Right lobe of liver (tissue), 4 donors: ENCODE results near the gene CHST15.

Source experiments
- POLR2A ChIP-seq: fragments of 450-650 bp; IDR thresholded peaks from one replicate; pipeline ENCODE4 v1.6.1; 2017; ENCODE audit warnings: antibody characterized with exemption, mild to moderate bottlenecking
- TF ChIP-seq, protein P1 (sequence below), 4 donors: fragments of 200-600 bp in 3 of 4; fragments of 450-650 bp in 1 of 4; IDR thresholded peaks; one replicate each; pipeline versions ENCODE4 v1.5.1 to v1.8.0; 2016 to 2022; ENCODE audit warnings: antibody characterized with exemption in 4 of 4, mild to moderate bottlenecking in 2 of 4
- donor health status: DM: no; HTN: no; CAD: no.
- donor health status: DM: no; HTN: no; CAD: no.
- donor health status: DM: no; HTN: yes; CAD: no.

DNA sequence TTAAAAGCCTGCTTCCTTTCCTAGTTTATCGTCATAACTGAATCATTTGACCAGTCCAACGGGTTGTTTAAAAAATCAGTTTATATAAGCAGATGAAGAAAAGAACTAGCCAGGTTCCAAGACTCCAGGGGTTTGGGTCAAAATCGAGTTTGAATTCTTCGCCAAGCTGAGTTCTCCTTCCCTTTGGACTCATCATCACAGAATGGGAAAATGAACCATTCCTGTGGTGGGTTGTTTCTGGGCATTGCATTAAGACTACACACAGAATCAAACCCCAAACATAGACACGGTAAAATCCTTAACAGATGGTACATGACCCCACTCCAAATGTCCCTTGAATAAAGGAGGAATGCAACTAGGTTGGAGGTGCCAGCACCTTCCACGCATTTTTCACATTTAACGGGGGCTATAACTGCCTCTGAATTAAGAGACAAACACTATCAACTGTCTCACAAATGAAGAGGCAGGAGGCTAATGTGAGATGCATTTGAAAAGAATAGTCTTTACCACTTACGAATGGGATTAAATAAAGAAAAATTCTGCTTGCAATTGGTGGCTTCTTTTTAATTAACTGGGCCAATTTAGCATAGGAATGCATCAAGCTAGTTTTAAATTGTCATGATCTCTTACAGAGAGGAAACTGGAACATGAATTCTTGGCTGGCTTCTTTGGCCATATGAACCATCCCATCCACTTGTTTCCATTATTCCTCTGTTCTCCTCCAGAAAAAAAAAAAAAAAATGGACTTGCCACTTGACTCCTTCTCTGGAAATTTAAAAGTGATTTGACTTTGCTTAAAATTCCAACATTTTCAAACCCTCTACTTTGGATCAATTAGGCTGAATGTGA lies 61.1 kb downstream of the CHST15 start:
- TF ChIP-seq, protein P1, sequence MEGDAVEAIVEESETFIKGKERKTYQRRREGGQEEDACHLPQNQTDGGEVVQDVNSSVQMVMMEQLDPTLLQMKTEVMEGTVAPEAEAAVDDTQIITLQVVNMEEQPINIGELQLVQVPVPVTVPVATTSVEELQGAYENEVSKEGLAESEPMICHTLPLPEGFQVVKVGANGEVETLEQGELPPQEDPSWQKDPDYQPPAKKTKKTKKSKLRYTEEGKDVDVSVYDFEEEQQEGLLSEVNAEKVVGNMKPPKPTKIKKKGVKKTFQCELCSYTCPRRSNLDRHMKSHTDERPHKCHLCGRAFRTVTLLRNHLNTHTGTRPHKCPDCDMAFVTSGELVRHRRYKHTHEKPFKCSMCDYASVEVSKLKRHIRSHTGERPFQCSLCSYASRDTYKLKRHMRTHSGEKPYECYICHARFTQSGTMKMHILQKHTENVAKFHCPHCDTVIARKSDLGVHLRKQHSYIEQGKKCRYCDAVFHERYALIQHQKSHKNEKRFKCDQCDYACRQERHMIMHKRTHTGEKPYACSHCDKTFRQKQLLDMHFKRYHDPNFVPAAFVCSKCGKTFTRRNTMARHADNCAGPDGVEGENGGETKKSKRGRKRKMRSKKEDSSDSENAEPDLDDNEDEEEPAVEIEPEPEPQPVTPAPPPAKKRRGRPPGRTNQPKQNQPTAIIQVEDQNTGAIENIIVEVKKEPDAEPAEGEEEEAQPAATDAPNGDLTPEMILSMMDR (IDR thresholded peaks at IDR 0.05): no peak
- TF ChIP-seq POLR2A: no peak
